K562 (cell line): ENCODE measurements around the gene PGBD1.

Experiments
- AFF4 ChIP-seq: sonication (generic); formaldehyde crosslinking; IDR thresholded peaks from 2 replicates; pipeline ENCODE4 v1.8.0; 2023; ENCODE audit warnings: mild to moderate bottlenecking, missing genetic modification reagents
- CTCF ChIP-seq, 3 experiments: IDR thresholded peaks in 2 of 3; conservative IDR thresholded peaks in 1 of 3; 2 replicates each; pipeline ENCODE4 v1.5.1; 2011 to 2012; ENCODE audit warnings: low read length in 3 of 3, mild to moderate bottlenecking in 3 of 3, control low read depth in 2 of 3, improper control_type of control experiment in 1 of 3, inconsistent platforms in 1 of 3, low read depth in 1 of 3, mixed read lengths in 1 of 3, moderate library complexity in 1 of 3; ENCODE audit not compliant: insufficient read depth in 2 of 3
- EZH2 ChIP-seq: IDR thresholded peaks from 2 replicates; pipeline ENCODE4 v1.6.1; 2012; ENCODE audit warnings: low read depth, mild to moderate bottlenecking, inconsistent platforms, low read length, borderline replicate concordance
- HIVEP1 ChIP-seq: fragments of 250-450 bp; sonication (Bioruptor Pico); IDR thresholded peaks from 2 replicates; pipeline ENCODE4 v1.4.0; 2020; ENCODE audit warnings: mild to moderate bottlenecking
- TGIF2 ChIP-seq: sonication (generic); formaldehyde crosslinking; IDR thresholded peaks from 2 replicates; pipeline ENCODE4 v1.8.1; 2022; ENCODE audit warnings: mild to moderate bottlenecking, missing genetic modification reagents, moderate library complexity
- ZNF232 ChIP-seq: sonication (generic); formaldehyde crosslinking; IDR thresholded peaks from 2 replicates; pipeline ENCODE4 v1.8.0; 2022; ENCODE audit warnings: mild to moderate bottlenecking, missing genetic modification reagents
- ZNF311 ChIP-seq: fragments of 250-450 bp; sonication (Bioruptor Pico); IDR thresholded peaks from 2 replicates; pipeline ENCODE4 v1.4.0; 2020; ENCODE audit warnings: mild to moderate bottlenecking, moderate library complexity
- ZNF512 ChIP-seq: IDR thresholded peaks from 2 replicates; pipeline ENCODE4 v1.6.1; 2016; ENCODE audit warnings: missing genetic modification characterization, missing compliant biosample characterization
- ZNF589 ChIP-seq: fragments of 200-800 bp; sonication (Bioruptor generic); IDR thresholded peaks from 2 replicates; pipeline ENCODE4 v1.6.1; 2016; ENCODE audit warnings: low read depth, missing genetic modification characterization, missing compliant biosample characterization

- TF ChIP-seq CTCF (IDR thresholded peaks at IDR 0.05 in 2 of 3, conservative IDR thresholded peaks at IDR 0.05 in 1 of 3; ENCODE audit: insufficient read depth in 2 of 3, low read depth in 1 of 3, low read length in 3 of 3) = no peak
- no peak for TF ChIP-seq ZNF589 (CRISPR knock-in tag)
- no peak for TF ChIP-seq EZH2
- no peak for TF ChIP-seq ZNF232
- no peak for TF ChIP-seq HIVEP1 (CRISPR knock-in tag)
- TF ChIP-seq AFF4 (CRISPR knock-in tag) = no peak
- no peak for TF ChIP-seq TGIF2 (CRISPR knock-in tag)
- TF ChIP-seq ZNF311 = no peak
- TF ChIP-seq ZNF512 (tag) = no peak
Observed at GRCh38 chr6:28351087-28351486, 69.7 kb downstream of the PGBD1 start.
